SK-N-SH (cell line): Measurements from ENCODE around the gene SLC12A5. TPM values are rescaled to one million over a fixed set of nuclear protein-coding genes. Genes with fewer than 3 reads are reported as not detected.

Source experiments
- CTCF ChIA-PET: fragments of 300-600, 350-600 bp; formaldehyde crosslinking; extraction: SDS; loops from one replicate; lab custom pipeline; 2021; lab: Yijun Ruan, JAX
- POLR2A ChIA-PET: fragments of 350-600 bp; sonication (Branson Sonifier 250); formaldehyde crosslinking; extraction: SDS; loops from one replicate; lab custom pipeline; 2020; ENCODE audit warnings: antibody characterized with exemption, inconsistent platforms; lab: Yijun Ruan, JAX
- DNase-seq: peaks from one replicate; pipeline ENCODE4 v3.0.0; 2012
- H2AFZ ChIP-seq: fragments of 200-600 bp; sonication (generic); 2 replicates; pipeline ENCODE4 v1.8.1; 2016; ENCODE audit warnings: antibody characterized with exemption, mild to moderate bottlenecking, low read depth
- H3F3A ChIP-seq: fragments of 200-600 bp; sonication (generic); replicated peaks from 2 replicates; pipeline ENCODE3; 2016; ENCODE audit warnings: antibody characterized with exemption, mild to moderate bottlenecking; ENCODE audit not compliant: insufficient read depth
- H3K27ac ChIP-seq, 2 experiments: fragments of 200-500 bp in 1 of 2; fragments of 200-600 bp in 1 of 2; sonication (Bioruptor generic) in 1 of 2; sonication (generic), shearing (Covaris generic) in 1 of 2; 2 replicates each; pipeline versions ENCODE4 v1.5.1 to v1.6.1; 2014 to 2016; ENCODE audit warnings: low read depth in 2 of 2, inconsistent platforms in 1 of 2, low read length in 1 of 2, mild to moderate bottlenecking in 1 of 2, mixed read lengths in 1 of 2
- H3K27me3 ChIP-seq: fragments of 200-600 bp; sonication (generic), shearing (Covaris generic); 2 replicates; pipeline ENCODE4 v1.6.1; 2016; ENCODE audit warnings: mixed run types; ENCODE audit not compliant: insufficient read depth
- H3K36me3 ChIP-seq, 2 experiments: fragments of 200-500 bp in 1 of 2; fragments of 200-600 bp in 1 of 2; sonication (Bioruptor generic) in 1 of 2; sonication (generic) in 1 of 2; replicated peaks in 1 of 2; 2 replicates each; pipeline versions ENCODE3 to v1.5.1; 2014 to 2016; ENCODE audit warnings: low read length in 1 of 2, mild to moderate bottlenecking in 1 of 2; ENCODE audit not compliant: insufficient read depth in 2 of 2, control insufficient read depth in 1 of 2
- H3K4me1 ChIP-seq, 2 experiments: fragments of 200-500 bp in 1 of 2; fragments of 200-600 bp in 1 of 2; sonication (Bioruptor generic) in 1 of 2; sonication (generic), shearing (Covaris generic) in 1 of 2; 2 replicates each; pipeline versions ENCODE4 v1.5.1 to v1.6.1; 2014 to 2016; ENCODE audit warnings: low read depth in 1 of 2, low read length in 1 of 2, mixed run types in 1 of 2; ENCODE audit not compliant: insufficient read depth in 2 of 2, control insufficient read depth in 1 of 2
- H3K4me2 ChIP-seq: fragments of 200-600 bp; sonication (generic), shearing (Covaris generic); 2 replicates; pipeline ENCODE4 v1.6.1; 2017; ENCODE audit warnings: mixed run types
- H3K4me3 ChIP-seq, 2 experiments: fragments of 200-500 bp in 1 of 2; fragments of 200-600 bp in 1 of 2; sonication (Bioruptor generic) in 1 of 2; sonication (generic), shearing (Covaris generic) in 1 of 2; 2 replicates each; pipeline versions ENCODE4 v1.5.1 to v1.8.1; 2014 to 2016; ENCODE audit warnings: low read depth in 2 of 2, inconsistent platforms in 1 of 2, low read length in 1 of 2, mild to moderate bottlenecking in 1 of 2, mixed read lengths in 1 of 2, moderate library complexity in 1 of 2
- H3K79me2 ChIP-seq: fragments of 200-600 bp; sonication (generic); 2 replicates; pipeline ENCODE4 v1.8.1; 2017; ENCODE audit warnings: mild to moderate bottlenecking; ENCODE audit not compliant: insufficient read depth
- H3K9ac ChIP-seq: fragments of 200-600 bp; sonication (generic); 2 replicates; pipeline ENCODE4 v1.6.1; 2017; ENCODE audit warnings: mixed run types
- H3K9me2 ChIP-seq: fragments of 200-600 bp; sonication (generic); 2 replicates; pipeline ENCODE4 v1.6.1; 2017; ENCODE audit warnings: mixed run types
- H3K9me3 ChIP-seq: fragments of 200-600 bp; sonication (generic); 2 replicates; pipeline ENCODE4 v1.6.1; 2017; ENCODE audit warnings: mixed run types, mild to moderate bottlenecking, moderate library complexity
- H4K20me1 ChIP-seq: fragments of 200-600 bp; sonication (generic); 2 replicates; pipeline ENCODE4 v1.6.1; 2017; ENCODE audit warnings: mild to moderate bottlenecking, mixed run types; ENCODE audit not compliant: insufficient read depth
- ELF1 ChIP-seq: IDR thresholded peaks from 2 replicates; pipeline ENCODE4 v1.4.0; 2012
- EP300 ChIP-seq, 2 experiments: IDR thresholded peaks; 2 replicates each; pipeline versions ENCODE4 v1.4.0 to v1.6.1; 2012; ENCODE audit warnings: borderline replicate concordance in 1 of 2, low read depth in 1 of 2, low read length in 1 of 2
- FOXJ3 ChIP-seq: sonication (generic); formaldehyde crosslinking; IDR thresholded peaks from 2 replicates; pipeline ENCODE4 v1.5.1; 2020; ENCODE audit warnings: mild to moderate bottlenecking, missing genetic modification reagents
- FOXM1 ChIP-seq: IDR thresholded peaks from 2 replicates; pipeline ENCODE4 v1.4.0; 2012; ENCODE audit warnings: low read depth, mild to moderate bottlenecking
- JUND ChIP-seq: IDR thresholded peaks from 2 replicates; pipeline ENCODE4 v1.4.0; 2012
- MEF2A ChIP-seq: IDR thresholded peaks from 2 replicates; pipeline ENCODE4 v1.4.0; 2012; ENCODE audit warnings: low read depth, borderline replicate concordance
- MXI1 ChIP-seq: IDR thresholded peaks from 2 replicates; pipeline ENCODE4 v1.6.1; 2012; ENCODE audit warnings: mild to moderate bottlenecking, low read depth, low read length, improper control_type of control experiment
- NRF1 ChIP-seq: IDR thresholded peaks from 2 replicates; pipeline ENCODE4 v1.6.1; 2012; ENCODE audit warnings: low read depth, mild to moderate bottlenecking, low read length
- PBX3 ChIP-seq: IDR thresholded peaks from 2 replicates; pipeline ENCODE4; 2012
- POLR2AphosphoS5 ChIP-seq: IDR thresholded peaks from 2 replicates; pipeline ENCODE4 v1.6.1; 2012; ENCODE audit warnings: low read depth, low read length
- RAD21 ChIP-seq: IDR thresholded peaks from 2 replicates; pipeline ENCODE4 v1.6.1; 2012; ENCODE audit warnings: mild to moderate bottlenecking, low read length
- SMC3 ChIP-seq: IDR thresholded peaks from 2 replicates; pipeline ENCODE4 v1.6.1; 2012; ENCODE audit warnings: low read depth, low read length, improper control_type of control experiment
- TAF1 ChIP-seq: IDR thresholded peaks from 2 replicates; pipeline ENCODE4 v1.6.1; 2012; ENCODE audit warnings: low read depth, mild to moderate bottlenecking, low read length, moderate library complexity, borderline replicate concordance
- ZBTB33 ChIP-seq: IDR thresholded peaks from 2 replicates; pipeline ENCODE4 v1.4.0; 2012; ENCODE audit warnings: low read depth, borderline replicate concordance
- WGBS: methylation state at CpG from one replicate; pipeline ENCODE4 v1.1.6; 2017; ENCODE audit warnings: low lambda C conversion rate; 5-methylcytosine and 5-hydroxymethylcytosine counted together
- polyA plus RNA-seq, 3 experiments: library from polyadenylated mRNA; depleted of rRNA; stranded (reverse); fragments of >200 nt; gene quantifications; 2 replicates each; pipeline ENCODE4 v1.2.3, GENCODE V29; 2012
- TF ChIP-seq, protein P1 (sequence below): fragments of 200-600 bp; sonication (generic); IDR thresholded peaks from 2 replicates; pipeline ENCODE4 v1.6.1; 2017; ENCODE audit warnings: antibody characterized with exemption, mild to moderate bottlenecking, moderate library complexity
- TF ChIP-seq, protein P2 (sequence below): fragments of 150-350 bp; IDR thresholded peaks from 2 replicates; pipeline ENCODE4 v1.6.1; 2017; ENCODE audit warnings: antibody characterized with exemption, low read length, low read depth, borderline replicate concordance
- TF ChIP-seq, protein P3 (sequence below): IDR thresholded peaks from 2 replicates; pipeline ENCODE4 v1.4.0; 2012; ENCODE audit warnings: low read depth, borderline replicate concordance

The SLC12A5 gene
- polyA plus RNA-seq, 1 of the 3 experiments (the other 2 are of a cell fraction) = 19.9 TPM

DNA sequence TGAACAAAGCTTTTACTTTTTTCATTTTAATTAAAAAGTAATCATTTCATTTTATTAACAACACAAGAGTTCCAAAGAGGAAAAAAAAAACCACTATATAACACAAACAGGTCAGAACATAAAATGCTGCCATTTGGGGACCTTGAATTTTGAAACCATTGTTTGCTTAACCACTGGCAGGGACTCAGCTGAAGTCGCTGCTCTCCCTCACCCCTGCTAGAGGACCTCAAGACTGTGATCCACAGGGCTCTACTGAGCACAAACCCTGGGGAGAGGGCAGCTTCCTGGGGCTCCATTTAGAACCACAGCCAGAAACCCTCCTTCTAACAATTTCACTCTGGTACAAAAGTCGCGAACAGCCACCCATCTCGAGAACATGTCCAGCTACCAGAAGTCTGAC, 32.0 kb downstream of the SLC12A5 start (continued):
- TF ChIP-seq, protein P1, sequence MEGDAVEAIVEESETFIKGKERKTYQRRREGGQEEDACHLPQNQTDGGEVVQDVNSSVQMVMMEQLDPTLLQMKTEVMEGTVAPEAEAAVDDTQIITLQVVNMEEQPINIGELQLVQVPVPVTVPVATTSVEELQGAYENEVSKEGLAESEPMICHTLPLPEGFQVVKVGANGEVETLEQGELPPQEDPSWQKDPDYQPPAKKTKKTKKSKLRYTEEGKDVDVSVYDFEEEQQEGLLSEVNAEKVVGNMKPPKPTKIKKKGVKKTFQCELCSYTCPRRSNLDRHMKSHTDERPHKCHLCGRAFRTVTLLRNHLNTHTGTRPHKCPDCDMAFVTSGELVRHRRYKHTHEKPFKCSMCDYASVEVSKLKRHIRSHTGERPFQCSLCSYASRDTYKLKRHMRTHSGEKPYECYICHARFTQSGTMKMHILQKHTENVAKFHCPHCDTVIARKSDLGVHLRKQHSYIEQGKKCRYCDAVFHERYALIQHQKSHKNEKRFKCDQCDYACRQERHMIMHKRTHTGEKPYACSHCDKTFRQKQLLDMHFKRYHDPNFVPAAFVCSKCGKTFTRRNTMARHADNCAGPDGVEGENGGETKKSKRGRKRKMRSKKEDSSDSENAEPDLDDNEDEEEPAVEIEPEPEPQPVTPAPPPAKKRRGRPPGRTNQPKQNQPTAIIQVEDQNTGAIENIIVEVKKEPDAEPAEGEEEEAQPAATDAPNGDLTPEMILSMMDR = no peak
- TF ChIP-seq TAF1 = no peak
- no peak for TF ChIP-seq ZBTB33
- TF ChIP-seq, all 33 proteins: peak for 0

- Histone ChIP-seq H3K36me3 (peaks cover 42 to 74% of the 10 kb centered on the region in 2 experiments), H3K9me3 (no peaks in the 10 kb centered on the region), H3K9ac (no peak overlapping the region), H3K27me3 (no peaks in the 10 kb centered on the region), H2AFZ (no peak overlapping the region), H3K4me2 (no peak overlapping the region), H3K79me2 (no peaks in the 10 kb centered on the region), H4K20me1 (peaks cover 18% of the 10 kb centered on the region; the same call in 1 of the 2 replicates), H3K4me1 (peaks cover 5 to 10% of the 10 kb centered on the region in 2 experiments; a peak in 2 of 4 replicates), H3F3A (peaks cover 5% of the 10 kb centered on the region), H3K4me3 (no peak overlapping the region), H3K9me2 (no peaks in the 10 kb centered on the region), H3K27ac (no peak overlapping the region)
- ChIA-PET POLR2A (no interaction called here), CTCF (interaction anchor here (2.1 kb wide), 1 partner anchor 47 kb away, joined by 5 read pairs; no protein-coding TSS in a partner anchor)
- TF ChIP-seq PBX3 (no peak), EP300 (IDR thresholded peaks at IDR 0.05; ENCODE audit: borderline replicate concordance in 1 of 2, low read depth in 1 of 2, low read length in 1 of 2) (no peak), MXI1 (no peak), FOXM1 (no peak)
- DNase-seq = no peak
- 95% methylated on average over 3 of the region's 4 CpGs for WGBS
Observed at GRCh38 chr20:46062151-46062550, 33.1 kb downstream of the SLC12A5 start.

- WGBS = 98% methylated on average over 12 of the region's 12 CpGs
- no peaks in the 10 kb centered on the region for H3K79me2 ChIP-seq
- no peaks in the 10 kb centered on the region for H3K9me3 ChIP-seq
- peaks cover 44 to 79% of the 10 kb centered on the region in 2 experiments for H3K36me3 ChIP-seq
- peaks cover 5% of the 10 kb centered on the region for H3F3A ChIP-seq
- H3K4me2 ChIP-seq = no peak overlapping the region
- no peaks in the 10 kb centered on the region for H3K9me2 ChIP-seq
- peaks cover 5 to 10% of the 10 kb centered on the region in 2 experiments; a peak in 2 of 4 replicates for H3K4me1 ChIP-seq
- H3K27me3 ChIP-seq = no peaks in the 10 kb centered on the region
- DNase-seq = no peak
- no peak overlapping the region; a peak in 1 of 4 replicates for H3K27ac ChIP-seq
- CTCF ChIA-PET = interaction anchor here (2.1 kb wide), 1 partner anchor 48 kb away, joined by 5 read pairs; no protein-coding TSS in a partner anchor
- POLR2A ChIA-PET = no interaction called here
- no peak overlapping the region for H2AFZ ChIP-seq
- peaks cover 18% of the 10 kb centered on the region; the same call in 1 of the 2 replicates for H4K20me1 ChIP-seq
- H3K4me3 ChIP-seq = no peak overlapping the region
- no peak overlapping the region for H3K9ac ChIP-seq
- TF ChIP-seq FOXJ3 (CRISPR knock-in tag) = no peak
- no peak for TF ChIP-seq MEF2A
- TF ChIP-seq JUND = no peak
- TF ChIP-seq, protein P1 = no peak
- no peak for TF ChIP-seq FOXM1
- TF ChIP-seq SMC3 = no peak
- TF ChIP-seq POLR2AphosphoS5 = no peak
- no peak for TF ChIP-seq NRF1
- TF ChIP-seq, protein P2, sequence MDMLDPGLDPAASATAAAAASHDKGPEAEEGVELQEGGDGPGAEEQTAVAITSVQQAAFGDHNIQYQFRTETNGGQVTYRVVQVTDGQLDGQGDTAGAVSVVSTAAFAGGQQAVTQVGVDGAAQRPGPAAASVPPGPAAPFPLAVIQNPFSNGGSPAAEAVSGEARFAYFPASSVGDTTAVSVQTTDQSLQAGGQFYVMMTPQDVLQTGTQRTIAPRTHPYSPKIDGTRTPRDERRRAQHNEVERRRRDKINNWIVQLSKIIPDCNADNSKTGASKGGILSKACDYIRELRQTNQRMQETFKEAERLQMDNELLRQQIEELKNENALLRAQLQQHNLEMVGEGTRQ = no peak
- no peak for TF ChIP-seq RAD21
- no peak for TF ChIP-seq ELF1
- TF ChIP-seq, protein P3, sequence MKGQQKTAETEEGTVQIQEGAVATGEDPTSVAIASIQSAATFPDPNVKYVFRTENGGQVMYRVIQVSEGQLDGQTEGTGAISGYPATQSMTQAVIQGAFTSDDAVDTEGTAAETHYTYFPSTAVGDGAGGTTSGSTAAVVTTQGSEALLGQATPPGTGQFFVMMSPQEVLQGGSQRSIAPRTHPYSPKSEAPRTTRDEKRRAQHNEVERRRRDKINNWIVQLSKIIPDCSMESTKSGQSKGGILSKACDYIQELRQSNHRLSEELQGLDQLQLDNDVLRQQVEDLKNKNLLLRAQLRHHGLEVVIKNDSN = no peak
Observed at GRCh38 chr20:46062621-46063020, 33.6 kb downstream of the SLC12A5 start.
